Measurements from ENCODE around the gene IFNAR2. TPM values are rescaled to one million over a fixed set of nuclear protein-coding genes. Genes with fewer than 3 reads are reported as not detected.
"Not testable (repeated sequence)": the region's sequence is repeated elsewhere in the genome, so short reads cannot be mapped to it uniquely, and the experiment has no call there.

The IFNAR2 gene
- total RNA-seq, 1 experiment from 2014 or later: 12.3 TPM

GRCh38 chr21:33249331-33250002, 19.7 kb downstream of the IFNAR2 start:
- Histone ChIP-seq H3K4me1 (ENCODE audit: control insufficient read depth in 1 of 2, insufficient read depth in 2 of 2, low read length in 2 of 2) (no peaks in the 10 kb centered on the region), H3K4me2 (ENCODE audit: low read length) (no peak overlapping the region), H3K27me3 (ENCODE audit: insufficient read depth, low read length) (no peaks in the 10 kb centered on the region), H2AFZ (ENCODE audit: low read depth, low read length, poor library complexity, severe bottlenecking) (no peak overlapping the region), H3K9me2 (ENCODE audit: insufficient read depth) (no peaks in the 10 kb centered on the region), H3K27ac (ENCODE audit: low read depth, low read length) (no peak overlapping the region), H3K9me3 (ENCODE audit: control insufficient read depth in 1 of 2, insufficient read depth in 1 of 2, low read depth in 1 of 2, low read length in 2 of 2) (no peaks in the 10 kb centered on the region), H3K9ac (ENCODE audit: low read length) (no peak overlapping the region), H3K79me2 (ENCODE audit: insufficient read depth, low read length) (no peaks in the 10 kb centered on the region), H3K36me3 (ENCODE audit: control insufficient read depth in 1 of 2, insufficient read depth in 2 of 2, low read length in 2 of 2) (peaks cover 20 to 37% of the 10 kb centered on the region in 2 experiments; a peak in 3 of 4 replicates), H3K4me3 (replicated peaks in 1 of 2; ENCODE audit: low read depth in 1 of 2, low read length in 2 of 2) (no peak overlapping the region), H4K20me1 (ENCODE audit: insufficient read depth) (no peaks in the 10 kb centered on the region)
- ATAC-seq (no peak), DNase-seq (ENCODE audit: low read depth, low spot score) (no peak)
- no peak for TF ChIP-seq CEBPB (IDR thresholded peaks at IDR 0.05; ENCODE audit: low read depth)
- no peak for TF ChIP-seq POLR2A (IDR thresholded peaks at IDR 0.05; ENCODE audit: borderline replicate concordance, extremely low read depth, insufficient read depth, insufficient read length)
- no peak for TF ChIP-seq TCF7L2 (IDR thresholded peaks at IDR 0.05; ENCODE audit: borderline replicate concordance, extremely low read depth, insufficient read depth, insufficient read length)
- TF ChIP-seq ZNF274 (IDR thresholded peaks at IDR 0.05; ENCODE audit: low read depth, low read length): no peak
- TF ChIP-seq JUND (IDR thresholded peaks at IDR 0.05): no peak
- no peak for TF ChIP-seq SRF (IDR thresholded peaks at IDR 0.05; ENCODE audit: low read depth)
- no peak for TF ChIP-seq SP1 (IDR thresholded peaks at IDR 0.05; ENCODE audit: low read depth)
- no peak for TF ChIP-seq POLR2AphosphoS5 (IDR thresholded peaks at IDR 0.05; ENCODE audit: low read depth, low read length)
- ChIA-PET CTCF (no interaction called here), RAD21 (ENCODE audit: low non-redundant PET in 1 of 2, low total read pairs in 2 of 2, uncharacterized antibody in 2 of 2, unreplicated experiment in 2 of 2) (no interaction called here), POLR2A (no interaction called here)
- no TSS peak for BruUV-seq (replicated peaks)
- intact Hi-C loops (cut with micrococcal nuclease): no loop called here

GRCh38 chr21:33251119-33251518, 21.4 kb downstream of the IFNAR2 start:
- POLR2A ChIA-PET: no interaction called here
- no peak for DNase-seq (ENCODE audit: low read depth, low spot score)

GRCh38 chr21:33253382-33253781, 23.6 kb downstream of the IFNAR2 start:
- H3K9ac ChIP-seq (ENCODE audit: low read length); intact Hi-C loops (cut with micrococcal nuclease); H3K4me1 ChIP-seq (ENCODE audit: control insufficient read depth in 1 of 2, insufficient read depth in 2 of 2, low read length in 2 of 2); BruUV-seq (replicated peaks); H4K20me1 ChIP-seq (ENCODE audit: insufficient read depth); H3K4me3 ChIP-seq (replicated peaks in 1 of 2; ENCODE audit: low read depth in 1 of 2, low read length in 2 of 2); ATAC-seq; DNase-seq (ENCODE audit: low read depth, low spot score); RAD21 ChIA-PET (ENCODE audit: low non-redundant PET in 1 of 2, low total read pairs in 2 of 2, uncharacterized antibody in 2 of 2, unreplicated experiment in 2 of 2); H3K9me2 ChIP-seq (ENCODE audit: insufficient read depth); CTCF ChIA-PET; H3K27ac ChIP-seq (ENCODE audit: low read depth, low read length); H3K79me2 ChIP-seq (ENCODE audit: insufficient read depth, low read length); POLR2A ChIA-PET; H3K9me3 ChIP-seq (ENCODE audit: control insufficient read depth in 1 of 2, insufficient read depth in 1 of 2, low read depth in 1 of 2, low read length in 2 of 2); H2AFZ ChIP-seq (ENCODE audit: low read depth, low read length, poor library complexity, severe bottlenecking); H3K4me2 ChIP-seq (ENCODE audit: low read length); H3K27me3 ChIP-seq (ENCODE audit: insufficient read depth, low read length): not testable (repeated sequence)
- H3K36me3 ChIP-seq (ENCODE audit: control insufficient read depth in 1 of 2, insufficient read depth in 2 of 2, low read length in 2 of 2): peaks cover 9 to 11% of the 10 kb centered on the region in 2 experiments; a peak in 3 of 4 replicates

More at GRCh38 chr21:33251119-33251518, 21.4 kb downstream of the IFNAR2 start:
- no peak for ATAC-seq
- no TSS peak for BruUV-seq (replicated peaks)
- no peak overlapping the region for H3K4me3 ChIP-seq (replicated peaks in 1 of 2; ENCODE audit: low read depth in 1 of 2, low read length in 2 of 2)
- H3K27me3 ChIP-seq (ENCODE audit: insufficient read depth, low read length): no peaks in the 10 kb centered on the region
- H4K20me1 ChIP-seq (ENCODE audit: insufficient read depth): no peaks in the 10 kb centered on the region
- no peaks in the 10 kb centered on the region for H3K79me2 ChIP-seq (ENCODE audit: insufficient read depth, low read length)
- intact Hi-C loops (cut with micrococcal nuclease): no loop called here
- CTCF ChIA-PET: interaction anchor here (1.1 kb wide), 1 partner anchor 155 kb away, joined by 3 read pairs; no protein-coding TSS in a partner anchor
- H3K4me1 ChIP-seq (ENCODE audit: control insufficient read depth in 1 of 2, insufficient read depth in 2 of 2, low read length in 2 of 2): no peaks in the 10 kb centered on the region
- peaks cover 19 to 29% of the 10 kb centered on the region in 2 experiments; a peak in 3 of 4 replicates for H3K36me3 ChIP-seq (ENCODE audit: control insufficient read depth in 1 of 2, insufficient read depth in 2 of 2, low read length in 2 of 2)
- no peak overlapping the region for H3K9ac ChIP-seq (ENCODE audit: low read length)
- TF ChIP-seq, protein P1, sequence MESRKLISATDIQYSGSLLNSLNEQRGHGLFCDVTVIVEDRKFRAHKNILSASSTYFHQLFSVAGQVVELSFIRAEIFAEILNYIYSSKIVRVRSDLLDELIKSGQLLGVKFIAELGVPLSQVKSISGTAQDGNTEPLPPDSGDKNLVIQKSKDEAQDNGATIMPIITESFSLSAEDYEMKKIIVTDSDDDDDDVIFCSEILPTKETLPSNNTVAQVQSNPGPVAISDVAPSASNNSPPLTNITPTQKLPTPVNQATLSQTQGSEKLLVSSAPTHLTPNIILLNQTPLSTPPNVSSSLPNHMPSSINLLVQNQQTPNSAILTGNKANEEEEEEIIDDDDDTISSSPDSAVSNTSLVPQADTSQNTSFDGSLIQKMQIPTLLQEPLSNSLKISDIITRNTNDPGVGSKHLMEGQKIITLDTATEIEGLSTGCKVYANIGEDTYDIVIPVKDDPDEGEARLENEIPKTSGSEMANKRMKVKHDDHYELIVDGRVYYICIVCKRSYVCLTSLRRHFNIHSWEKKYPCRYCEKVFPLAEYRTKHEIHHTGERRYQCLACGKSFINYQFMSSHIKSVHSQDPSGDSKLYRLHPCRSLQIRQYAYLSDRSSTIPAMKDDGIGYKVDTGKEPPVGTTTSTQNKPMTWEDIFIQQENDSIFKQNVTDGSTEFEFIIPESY (IDR thresholded peaks at IDR 0.05; ENCODE audit: extremely low read depth, insufficient replicate concordance, low read length): no peak
- TF ChIP-seq FOSL1 (IDR thresholded peaks at IDR 0.05; ENCODE audit: low read depth): no peak
- TF ChIP-seq POLR2AphosphoS5 (IDR thresholded peaks at IDR 0.05; ENCODE audit: low read depth, low read length): no peak
- no peak for TF ChIP-seq SIN3A (IDR thresholded peaks at IDR 0.05; ENCODE audit: low read depth)
- TF ChIP-seq, protein P2, sequence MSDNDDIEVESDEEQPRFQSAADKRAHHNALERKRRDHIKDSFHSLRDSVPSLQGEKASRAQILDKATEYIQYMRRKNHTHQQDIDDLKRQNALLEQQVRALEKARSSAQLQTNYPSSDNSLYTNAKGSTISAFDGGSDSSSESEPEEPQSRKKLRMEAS (IDR thresholded peaks at IDR 0.05): no peak
- TF ChIP-seq EZH2phosphoT487 (IDR thresholded peaks at IDR 0.05; ENCODE audit: borderline replicate concordance): no peak
- TF ChIP-seq SP1 (IDR thresholded peaks at IDR 0.05; ENCODE audit: low read depth): no peak
- RAD21 ChIA-PET (ENCODE audit: low non-redundant PET in 1 of 2, low total read pairs in 2 of 2, uncharacterized antibody in 2 of 2, unreplicated experiment in 2 of 2): no interaction called here
- no peak overlapping the region for H2AFZ ChIP-seq (ENCODE audit: low read depth, low read length, poor library complexity, severe bottlenecking)
- H3K9me3 ChIP-seq (ENCODE audit: control insufficient read depth in 1 of 2, insufficient read depth in 1 of 2, low read depth in 1 of 2, low read length in 2 of 2): no peaks in the 10 kb centered on the region
- no peaks in the 10 kb centered on the region for H3K9me2 ChIP-seq (ENCODE audit: insufficient read depth)
- H3K4me2 ChIP-seq (ENCODE audit: low read length): no peak overlapping the region
- H3K27ac ChIP-seq (ENCODE audit: low read depth, low read length): no peak overlapping the region
